Astrocyte of the hippocampus (primary cell): Measurements from ENCODE around the gene TLE1.

Experiments used
- DNase-seq: peaks from one replicate; pipeline ENCODE4 v3.0.0; 2011; ENCODE audit warnings: low read depth, low spot score

TLE1 gene

DNA sequence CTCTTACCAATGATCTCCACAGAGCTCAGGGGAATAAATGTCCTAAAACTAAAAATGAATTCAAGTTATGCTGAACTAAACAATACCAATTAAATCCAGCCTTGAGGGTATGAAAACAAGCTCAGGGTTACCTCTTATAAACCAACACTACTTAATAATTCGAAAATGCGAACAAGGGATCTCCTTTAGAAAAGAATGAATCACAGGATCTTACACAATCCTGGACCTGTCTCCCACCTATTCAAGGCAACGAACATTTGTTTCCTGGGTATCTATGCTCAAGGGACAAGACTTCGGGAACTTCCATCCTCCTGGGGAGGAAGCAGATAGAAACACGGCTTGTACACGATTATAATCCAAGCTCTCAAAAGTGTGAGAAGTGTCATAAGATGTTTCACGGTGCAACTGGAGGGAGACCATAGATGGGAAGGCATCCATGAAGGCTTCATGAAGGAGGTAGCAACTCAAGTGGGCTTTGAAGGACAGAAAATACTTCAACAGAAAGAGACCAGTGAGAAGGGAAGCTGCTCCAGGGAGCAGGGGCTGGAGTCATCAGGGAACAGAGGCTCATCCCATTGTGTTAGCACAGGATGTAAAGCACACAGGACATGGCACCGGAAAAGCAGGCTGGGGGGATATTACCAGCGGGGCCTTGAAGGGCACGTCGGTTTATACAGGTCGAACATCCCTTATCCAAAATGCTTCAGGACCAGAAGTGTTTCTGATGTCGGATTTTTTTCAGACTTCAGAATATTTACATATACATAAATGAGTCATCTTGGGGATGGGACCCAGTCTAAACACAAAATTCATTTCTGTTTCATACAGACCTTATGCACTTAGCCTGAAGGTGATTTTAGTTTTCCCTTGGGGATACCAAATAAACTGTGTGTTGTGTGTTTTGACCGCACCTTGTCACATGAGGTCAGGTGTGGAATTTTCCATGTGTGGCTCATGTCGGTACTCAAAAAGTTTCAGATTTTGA is 87.4 kb downstream of the TLE1 start:
- no peak for DNase-seq

DNA sequence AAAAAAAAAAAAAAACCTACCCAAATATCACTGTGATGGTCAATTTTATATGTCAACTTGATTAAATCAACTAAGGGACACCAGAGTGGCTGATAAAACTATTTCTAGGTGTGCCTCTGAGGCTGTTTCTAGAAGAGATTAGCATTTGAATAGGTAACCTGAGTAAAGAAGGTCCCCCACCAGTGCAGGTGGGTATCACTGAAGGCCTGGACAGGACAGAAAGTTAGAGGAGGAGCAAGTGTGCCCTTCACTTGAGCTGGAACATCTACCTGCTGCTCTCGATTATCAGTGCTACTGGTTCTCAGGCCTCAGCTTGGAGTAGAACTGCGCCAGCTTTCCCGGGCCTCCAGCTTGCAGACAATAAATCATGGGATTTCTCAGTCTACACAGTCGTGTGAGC is 88.7 kb downstream of the TLE1 start:
- DNase-seq: no peak

DNA sequence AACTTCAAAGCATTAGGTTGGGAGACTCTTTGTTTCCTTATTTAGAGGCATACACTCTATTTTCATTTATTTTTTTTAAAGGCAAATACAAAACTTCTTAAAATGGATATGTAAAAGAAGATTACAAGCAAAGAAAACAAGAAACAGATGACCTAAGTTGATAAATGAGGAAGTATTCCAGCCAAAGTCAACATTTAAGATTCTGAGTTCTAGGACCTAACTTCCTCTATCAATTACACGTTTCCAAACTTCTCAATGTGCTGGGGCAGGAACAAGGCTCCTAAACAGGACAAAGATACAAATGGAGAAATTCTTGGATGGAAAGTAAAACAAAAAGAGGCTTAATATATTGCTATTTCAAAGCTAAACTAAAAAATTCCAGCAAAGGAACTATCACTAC is 89.5 kb downstream of the TLE1 start:
- DNase-seq: no peak

DNA sequence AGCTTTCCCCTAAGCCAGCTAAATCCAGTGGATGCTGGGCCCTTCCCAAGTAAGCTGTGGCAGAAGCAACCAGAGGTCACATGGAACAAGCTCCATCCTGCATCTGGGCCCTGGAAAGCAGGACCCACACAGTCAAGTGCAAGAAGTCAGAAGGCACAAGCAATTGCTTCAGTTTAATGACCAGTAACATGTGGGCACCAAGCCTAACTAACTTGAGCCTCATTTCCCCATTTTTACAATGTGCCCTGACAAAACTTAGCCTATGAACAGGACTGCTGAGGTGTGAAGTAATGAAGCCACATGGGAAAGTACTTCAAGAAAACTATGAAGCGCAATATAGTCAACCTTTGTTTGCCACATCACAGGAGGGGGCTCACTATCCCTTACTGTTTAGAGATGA is 90.5 kb downstream of the TLE1 start:
- no peak for DNase-seq

DNA sequence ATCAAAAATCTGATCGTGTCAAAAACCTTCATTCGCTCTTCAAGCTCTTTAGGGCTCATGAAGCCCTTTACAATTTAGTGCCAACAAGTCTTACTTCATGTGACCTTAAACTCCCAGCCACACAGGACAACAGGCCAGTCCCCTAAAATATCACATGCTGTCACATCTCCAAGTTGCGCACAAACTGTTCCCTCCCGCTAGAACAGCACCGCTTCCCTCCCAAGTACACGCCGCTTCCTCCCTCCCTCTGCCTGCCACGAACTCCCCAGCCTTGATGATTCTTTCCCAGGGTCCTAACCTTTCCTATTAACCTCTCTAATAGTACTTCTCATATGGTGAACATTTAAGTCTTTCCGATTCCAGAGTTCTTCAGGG is 91.2 kb downstream of the TLE1 start:
- no peak for DNase-seq

DNA sequence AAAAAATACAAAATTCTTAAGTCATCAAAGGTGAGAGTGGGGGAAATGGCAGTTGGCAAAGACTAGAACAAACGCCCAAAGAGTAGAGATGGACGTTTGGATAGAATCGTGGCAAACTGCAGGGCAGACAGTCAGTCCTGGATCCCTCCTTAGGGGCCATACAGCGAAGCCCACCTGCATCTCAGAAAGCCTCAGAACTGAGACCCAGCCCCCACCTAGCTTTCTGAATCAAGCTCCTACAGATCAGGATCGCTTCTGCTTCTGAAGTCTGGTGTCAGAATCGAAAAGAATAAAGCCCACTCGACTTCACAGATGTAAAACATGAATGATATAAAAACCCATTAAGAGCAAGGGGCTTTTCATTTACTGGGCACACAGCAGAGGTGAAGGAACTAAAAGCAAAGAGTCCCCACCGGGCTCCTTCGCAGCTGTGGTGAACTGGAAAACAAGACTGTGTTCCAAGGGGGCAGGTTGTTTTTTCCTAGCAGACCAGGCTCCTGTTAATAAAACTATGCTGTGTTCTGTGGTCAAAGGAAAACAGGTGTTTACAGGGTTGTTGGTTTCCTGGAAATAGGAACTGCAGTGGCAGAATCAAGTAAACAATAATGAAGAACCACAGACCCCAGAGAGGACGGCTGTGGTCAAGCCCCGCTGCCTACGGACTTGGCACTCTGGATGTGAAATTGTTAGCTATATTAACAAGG is 91.8 kb downstream of the TLE1 start:
- DNase-seq: no peak

DNA sequence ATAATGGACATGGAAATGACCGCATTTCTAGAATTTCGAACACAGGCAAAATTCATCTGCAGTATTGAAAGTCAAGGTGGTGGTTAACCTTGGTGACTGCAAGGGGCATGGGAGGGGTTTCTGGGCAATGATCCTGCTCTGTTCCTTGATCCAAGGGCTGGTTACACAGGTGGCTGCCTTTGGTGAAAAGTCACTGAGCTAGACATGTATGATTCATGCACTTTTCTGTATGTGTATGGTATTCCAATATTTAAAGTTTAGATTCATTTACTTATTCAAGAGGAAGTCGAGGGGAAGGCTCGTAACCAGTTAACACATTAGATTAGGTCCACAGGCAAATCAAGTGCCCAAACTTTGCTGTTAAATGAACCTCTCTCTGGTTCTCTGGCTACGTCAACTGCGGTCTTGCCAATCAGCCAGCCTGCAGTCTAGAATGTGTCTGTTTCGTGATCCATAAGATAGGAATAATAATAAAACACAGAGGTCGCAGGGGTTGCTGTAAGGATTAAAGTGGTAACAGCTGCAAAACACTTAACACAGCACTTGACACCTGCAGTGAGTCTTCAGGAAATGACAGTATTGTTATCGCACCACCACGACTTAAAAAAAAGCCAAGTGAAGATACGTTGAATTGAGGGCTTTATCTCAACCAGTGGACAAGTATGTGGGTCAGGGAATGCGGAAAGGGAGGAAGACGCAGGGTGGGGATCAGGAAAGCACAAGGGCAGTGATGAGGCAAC is 92.5 kb downstream of the TLE1 start:
- no peak for DNase-seq

DNA sequence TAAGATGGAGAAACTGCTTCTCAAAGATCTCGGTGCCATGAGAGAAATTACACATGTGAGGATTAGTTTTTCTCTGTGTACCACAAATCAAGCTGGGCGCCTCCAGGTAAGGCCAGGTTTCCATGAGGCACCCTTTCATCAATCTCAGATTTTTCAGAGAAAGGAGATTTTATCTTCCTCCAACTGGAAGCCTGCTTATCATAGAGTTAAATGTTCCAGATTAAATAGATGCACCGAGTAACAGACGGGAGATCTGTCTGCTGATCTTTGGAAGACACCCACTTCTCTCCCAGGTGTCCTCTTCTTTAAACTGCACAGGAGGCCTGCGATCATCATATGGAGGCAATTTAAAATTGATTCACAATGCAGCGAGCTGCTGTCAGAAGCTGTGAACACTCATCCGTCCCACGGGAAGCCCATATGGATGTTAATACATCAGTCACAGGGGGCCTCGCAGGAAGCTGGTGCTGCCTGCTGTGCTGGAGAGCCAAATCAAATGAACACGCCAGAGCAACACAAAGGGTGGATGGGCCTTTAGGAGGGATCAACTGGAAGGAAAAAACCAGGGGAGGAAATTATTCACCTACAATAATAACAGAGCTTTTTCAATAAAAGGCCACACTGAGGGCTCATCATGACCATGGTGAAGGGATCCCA is 93.3 kb downstream of the TLE1 start:
- DNase-seq: no peak

DNA sequence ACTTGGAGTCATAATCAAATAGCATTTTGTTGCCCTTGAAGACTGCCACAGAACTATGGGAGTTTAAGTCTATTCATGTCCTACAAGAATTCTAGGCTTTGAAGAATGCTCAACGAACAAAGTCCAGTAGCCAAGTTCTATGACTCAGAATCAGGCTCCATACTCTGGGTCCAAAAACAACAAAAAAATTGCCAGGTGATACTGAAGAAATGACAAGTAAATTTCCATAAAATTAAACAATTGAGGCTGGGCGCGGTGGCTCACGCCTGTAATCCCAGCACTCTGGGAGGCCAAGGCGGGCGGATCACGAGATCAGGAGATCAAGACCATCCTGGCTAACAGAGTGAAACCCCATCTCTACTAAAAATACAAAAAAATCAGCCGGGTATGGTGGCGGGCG is 94.1 kb downstream of the TLE1 start:
- peak; percentile 74 for DNase-seq

DNA sequence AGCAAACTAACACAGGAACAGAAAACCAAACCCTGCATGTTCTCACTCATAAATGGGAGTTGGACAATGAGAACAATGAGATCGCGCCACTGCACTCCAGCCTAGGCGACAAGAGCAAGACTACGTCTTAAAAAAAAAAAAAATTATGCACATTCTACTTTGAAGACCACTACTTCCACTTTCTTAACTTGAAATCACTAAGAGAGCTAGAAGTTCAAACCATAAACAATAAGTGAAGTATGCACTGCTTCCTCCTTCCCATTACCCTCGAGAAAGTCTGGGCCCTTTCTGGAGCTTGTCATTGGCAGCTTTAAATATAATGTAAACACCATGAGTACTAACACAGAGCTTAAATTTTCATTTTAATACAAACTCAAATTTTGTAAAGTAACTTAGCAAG is 94.9 kb downstream of the TLE1 start:
- DNase-seq: no peak

DNA sequence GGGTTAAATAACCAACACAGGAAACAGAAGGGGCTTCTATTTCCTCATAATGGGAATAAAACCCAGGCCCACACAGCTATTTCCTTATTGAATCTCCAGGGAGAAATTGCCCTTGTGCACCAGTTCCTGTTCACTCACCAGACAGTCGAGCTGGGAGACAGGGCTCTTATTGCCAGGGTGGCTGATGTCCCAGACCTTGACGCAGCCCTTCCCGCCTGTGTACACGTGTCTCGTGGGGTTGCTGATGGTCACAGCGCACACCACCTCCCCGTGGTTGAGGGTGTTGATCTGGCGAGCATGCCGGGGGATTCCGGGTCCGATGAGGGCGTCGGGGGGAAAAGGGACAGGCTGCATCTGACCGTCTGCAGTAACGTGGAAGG is 96.5 kb downstream of the TLE1 start:
- no peak for DNase-seq

DNA sequence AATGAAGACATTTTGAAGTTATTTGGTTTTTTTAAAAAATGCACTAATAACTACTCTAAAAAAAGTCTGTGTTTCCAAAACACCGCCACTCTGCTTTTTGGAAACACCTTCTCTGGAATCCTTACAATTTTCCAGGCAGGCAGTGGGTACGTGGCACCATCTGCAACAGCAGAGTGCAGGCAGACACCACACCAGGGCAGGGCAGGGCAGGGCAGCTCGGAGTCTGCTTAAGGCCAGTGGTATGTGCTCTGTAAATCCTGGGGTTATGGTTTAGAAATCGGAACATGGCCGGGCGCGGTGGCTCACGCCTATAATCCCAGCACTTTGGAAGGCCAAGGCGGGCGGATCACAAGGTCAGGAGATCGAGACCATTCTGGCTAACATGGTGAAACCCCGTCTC is 97.6 kb downstream of the TLE1 start:
- no peak for DNase-seq

DNA sequence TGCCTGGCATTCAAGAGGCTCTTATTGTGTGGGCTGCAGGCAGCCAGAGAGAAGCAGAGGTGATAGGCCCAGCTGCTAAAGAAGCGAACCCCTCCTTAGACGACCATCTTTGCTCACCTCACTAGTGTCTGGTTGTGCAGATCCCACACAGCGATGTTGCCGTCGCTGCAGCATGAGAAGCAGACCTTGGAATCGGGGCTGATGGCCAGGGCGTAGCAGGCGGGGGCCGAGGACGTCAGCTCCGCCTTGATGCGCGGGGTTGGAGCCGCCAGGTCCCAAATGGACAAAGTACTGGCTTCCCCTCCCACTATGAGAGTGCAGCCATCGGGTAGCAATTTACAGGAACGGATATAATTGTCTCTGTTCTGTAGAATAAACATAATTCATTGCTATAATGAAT is 98.7 kb downstream of the TLE1 start:
- no peak for DNase-seq

DNA sequence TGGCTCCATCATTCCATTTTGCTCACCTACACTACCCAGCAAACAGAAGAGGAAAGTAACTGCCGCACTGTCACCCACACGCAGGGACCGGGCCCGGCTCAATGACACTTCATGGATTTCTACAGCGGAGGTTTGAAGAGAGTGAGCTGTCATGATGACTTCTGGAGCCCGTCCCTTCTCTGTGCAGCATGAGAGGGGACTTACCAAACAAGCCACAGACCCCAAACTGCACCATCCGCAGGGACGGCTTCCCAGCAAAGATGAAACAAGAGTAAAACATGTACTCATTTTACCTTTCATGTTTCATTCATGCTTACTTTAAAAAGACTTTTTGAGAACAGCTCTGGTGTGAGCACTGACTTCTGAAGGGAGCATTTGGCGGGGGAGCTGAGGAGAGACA is 99.5 kb downstream of the TLE1 start:
- no peak for DNase-seq

DNA sequence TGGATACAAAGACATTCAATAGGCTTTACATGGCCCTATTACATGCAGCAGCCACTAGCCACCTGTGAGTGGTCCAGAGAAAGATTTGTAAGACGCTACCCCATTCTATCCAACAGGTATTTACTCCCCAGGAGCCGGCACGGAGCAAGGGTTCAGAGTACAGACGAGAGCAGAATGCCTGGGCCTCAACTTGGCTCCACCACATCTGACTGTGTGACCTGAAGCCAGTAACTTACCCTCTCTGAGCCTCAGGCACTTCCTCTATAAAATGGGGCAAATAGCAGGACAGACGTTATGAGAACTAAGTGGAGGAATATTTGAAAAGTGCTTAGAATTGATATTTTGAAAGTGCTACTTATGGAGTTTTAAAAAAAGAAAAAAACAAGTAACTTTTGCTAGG is 100.0 kb downstream of the TLE1 start:
- DNase-seq: no peak

DNA sequence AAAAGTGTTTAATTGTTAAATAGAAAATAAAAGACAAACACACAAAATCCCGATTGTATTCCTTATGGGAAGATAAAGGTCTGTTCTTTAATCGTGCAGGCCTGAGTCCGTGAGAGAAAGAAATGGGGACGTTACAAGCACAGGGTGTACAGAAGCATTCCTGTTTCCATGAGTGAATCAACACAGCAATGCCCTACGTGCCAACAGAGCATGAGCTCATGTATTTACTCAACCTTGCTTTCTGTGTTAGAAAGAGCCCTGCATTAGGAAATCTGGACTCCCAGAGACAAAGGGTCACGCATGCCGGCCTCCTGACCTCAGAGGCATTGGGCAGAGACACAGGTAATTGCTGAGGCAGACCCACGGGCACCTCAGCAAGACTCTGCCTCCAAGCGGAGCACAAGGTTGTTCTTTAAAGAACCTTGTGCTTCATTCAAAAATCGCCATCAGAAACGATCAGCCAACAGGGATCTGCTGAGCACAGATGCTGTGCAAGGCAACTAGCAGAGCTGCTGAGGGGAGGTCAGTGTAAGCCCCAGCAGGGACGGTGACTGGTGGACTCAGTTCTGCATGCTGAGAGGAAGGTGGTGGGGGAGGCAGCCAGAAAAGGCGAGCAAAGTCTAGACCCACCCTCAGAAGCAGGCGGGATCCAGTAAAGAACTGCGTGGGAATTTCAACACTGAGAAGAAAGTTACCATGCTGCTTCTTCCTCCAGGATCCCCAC is 101.0 kb downstream of the TLE1 start:
- DNase-seq: peak; percentile 89

DNA sequence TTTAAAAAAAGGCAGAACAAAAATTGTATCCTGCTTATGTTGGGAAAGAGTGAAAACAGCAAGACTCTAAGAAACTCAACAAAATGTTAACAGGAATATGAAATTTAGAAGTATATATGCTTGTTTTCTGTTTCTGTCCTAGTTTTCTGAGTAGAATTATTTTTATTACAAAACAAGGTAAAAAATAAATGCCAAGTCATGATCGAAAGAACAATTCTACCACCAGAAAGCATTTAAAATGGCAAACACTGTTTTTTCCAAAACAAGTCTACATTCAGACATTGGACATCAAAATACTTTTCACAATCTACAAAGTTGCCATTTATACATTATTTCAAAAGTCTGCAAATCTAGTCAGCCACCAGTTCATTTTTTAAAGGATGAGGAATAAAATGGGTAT is 102.6 kb downstream of the TLE1 start:
- no peak for DNase-seq

DNA sequence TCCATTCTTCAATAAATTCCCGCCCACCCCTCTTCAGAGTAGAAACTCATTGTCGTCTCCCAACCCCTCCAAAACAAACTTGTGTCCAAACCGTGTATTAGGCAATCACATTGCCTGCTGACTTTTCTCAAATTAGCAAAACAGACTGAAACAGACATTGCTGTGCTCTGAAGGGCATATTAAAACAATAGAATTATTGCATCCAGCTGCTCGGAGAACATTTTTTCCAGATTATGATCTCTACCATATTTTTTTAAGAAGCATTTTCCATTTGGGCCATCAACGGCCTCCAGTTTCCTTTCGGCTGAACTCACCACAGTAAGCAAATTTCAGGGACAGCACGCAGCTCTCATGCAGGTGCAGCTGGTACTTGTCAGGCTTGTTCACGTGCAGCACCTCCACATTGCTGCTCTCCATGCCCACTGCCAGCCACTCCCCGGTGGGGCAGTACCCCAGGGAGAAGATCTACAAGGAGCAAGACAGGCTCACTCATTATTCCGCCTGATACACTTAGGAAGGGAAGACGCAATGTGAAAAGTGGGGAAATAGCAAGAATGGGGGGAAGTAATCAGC is 104.1 kb downstream of the TLE1 start:
- no peak for DNase-seq

DNA sequence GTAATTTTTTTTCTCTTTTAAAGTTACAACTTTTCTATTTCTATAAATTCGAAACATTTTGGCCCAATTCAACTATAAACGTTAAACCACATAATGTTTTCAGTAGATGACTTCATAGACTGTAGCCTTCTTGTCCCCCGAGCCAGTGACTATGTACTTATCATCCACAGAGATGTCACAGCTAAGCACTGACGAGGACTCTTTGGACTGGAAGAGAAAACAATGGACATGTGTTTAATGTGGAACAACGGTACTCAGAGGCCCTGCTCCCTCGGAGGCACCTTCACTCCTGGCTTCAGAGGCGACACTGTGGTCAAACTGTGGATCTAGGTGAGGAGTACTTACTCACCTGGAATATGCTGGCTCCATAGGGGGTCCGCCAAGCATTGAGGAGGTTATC is 105.2 kb downstream of the TLE1 start:
- no peak for DNase-seq

DNA sequence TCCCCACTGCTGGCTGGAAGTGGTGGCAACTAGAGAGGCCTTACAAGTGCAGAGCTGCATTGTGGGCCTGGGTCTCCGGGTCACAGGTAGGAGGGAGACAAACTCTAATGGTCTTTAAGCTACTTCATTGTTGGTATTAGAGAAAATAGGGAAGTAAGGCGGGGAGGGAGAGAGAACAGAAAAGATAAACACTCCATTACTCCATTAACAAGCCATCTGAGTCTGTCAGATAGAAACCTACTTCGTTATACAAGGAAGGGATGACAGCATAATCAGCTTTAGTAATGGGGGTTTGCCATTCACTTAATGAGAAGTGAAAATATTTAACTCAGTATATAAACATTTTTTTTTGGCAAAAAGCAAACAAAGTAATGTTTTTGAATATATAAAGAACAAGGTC is 107.4 kb downstream of the TLE1 start:
- DNase-seq: no peak

DNA sequence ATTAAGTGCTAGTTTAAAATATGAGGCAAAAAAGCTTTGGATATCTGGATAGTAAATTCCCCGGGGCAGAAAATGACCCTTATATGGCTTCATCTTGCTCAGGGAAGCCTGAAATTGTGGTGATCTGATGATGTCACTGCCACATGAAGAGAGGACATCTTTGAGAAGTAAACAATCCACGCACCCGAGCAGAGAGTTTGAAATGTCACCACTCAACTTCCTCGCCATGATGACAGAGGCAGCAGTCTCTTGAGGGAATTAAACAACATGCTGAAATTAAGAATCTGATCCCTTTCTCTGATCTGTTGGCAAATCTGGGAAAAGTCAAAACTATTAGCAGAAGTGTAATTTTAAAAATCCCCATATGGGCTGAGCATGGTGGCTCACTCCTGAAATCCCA is 110.0 kb downstream of the TLE1 start:
- DNase-seq: no peak
